Activated CD8-positive, alpha-beta memory T cell treated with anti-CD3 and anti-CD28 coated beads, Interleukin-2, amount 10 ng/mL, durations not matched to agents 7 days and 5 days (primary cell): ENCODE measurements around the gene KCNAB1. TPM values are rescaled to one million over a fixed set of nuclear protein-coding genes. Genes with fewer than 3 reads are reported as not detected.

Experiments used
- ATAC-seq: fragments of 150-1000 bp; cut with Tn5 transposase; one replicate; pipeline ENCODE4 v1.10.0; 2021; ENCODE audit warnings: moderate library complexity
- CTCF ChIA-PET: fragments of 350-600 bp; sonication (Branson Sonifier 250); formaldehyde crosslinking; loops from one replicate; lab custom pipeline; 2021; ENCODE audit warnings: antibody characterized with exemption; lab: Charles Lee
- DNase-seq: peaks from one replicate; pipeline ENCODE4 v3.0.0-alpha.2; 2020
- H3K27ac Mint-ChIP-seq: one replicate; pipeline ENCODE4 v1.8.0; 2021; ENCODE audit warnings: mild to moderate bottlenecking, mixed read lengths
- H3K27me3 Mint-ChIP-seq: one replicate; pipeline ENCODE4 v1.8.0; 2021; ENCODE audit warnings: mixed read lengths
- H3K36me3 Mint-ChIP-seq: one replicate; pipeline ENCODE4 v1.8.0; 2021; ENCODE audit warnings: mild to moderate bottlenecking, mixed read lengths
- H3K4me1 Mint-ChIP-seq: one replicate; pipeline ENCODE4 v1.8.0; 2021; ENCODE audit warnings: mixed read lengths
- H3K4me3 Mint-ChIP-seq: one replicate; pipeline ENCODE4 v1.8.0; 2021; ENCODE audit warnings: mild to moderate bottlenecking, moderate library complexity, mixed read lengths
- H3K9me3 Mint-ChIP-seq: one replicate; pipeline ENCODE4 v1.8.0; 2022; ENCODE audit warnings: low read depth, mixed read lengths
- total RNA-seq, 2 experiments: library from RNA; stranded (reverse); gene quantifications; one replicate each; pipeline ENCODE4 v1.2.3, GENCODE V29; 2021

The KCNAB1 gene
- total RNA-seq, 2 experiments from 2014 or later, result 0.19 TPM; not detected in 1

- no peak overlapping the region for H3K4me3 Mint-ChIP-seq
- peaks cover 17% of the 10 kb centered on the region for H3K27me3 Mint-ChIP-seq
- CTCF ChIA-PET, result interaction anchor here (1.3 to 3.7 kb wide), 3 partner anchors 28 to 31 kb away, joined by 3 to 16 read pairs (median 8); no protein-coding TSS in a partner anchor
- H3K36me3 Mint-ChIP-seq, result peaks cover 1% of the 10 kb centered on the region
- H3K27ac Mint-ChIP-seq, result no peak overlapping the region
- H3K4me1 Mint-ChIP-seq, result peaks cover 32% of the 10 kb centered on the region
- H3K9me3 Mint-ChIP-seq, result no peaks in the 10 kb centered on the region
- DNase-seq, result no peak
- no peak for ATAC-seq
Measured at GRCh38 chr3:156479604-156480003, 359.2 kb downstream of the KCNAB1 start.

- Mint-ChIP-seq H3K4me3 (no peak overlapping the region), H3K27ac (no peak overlapping the region), H3K27me3 (peaks cover 12% of the 10 kb centered on the region), H3K9me3 (no peaks in the 10 kb centered on the region), H3K4me1 (peaks cover 42% of the 10 kb centered on the region), H3K36me3 (peaks cover 4% of the 10 kb centered on the region)
- ATAC-seq (no peak), DNase-seq (no peak)
- CTCF ChIA-PET, result interaction anchor here (0.8 to 3.7 kb wide), 5 partner anchors 11 to 656 kb away, joined by 3 to 16 read pairs (median 3); no protein-coding TSS in a partner anchor
Measured at GRCh38 chr3:156480949-156481348, 360.6 kb downstream of the KCNAB1 start.

- ATAC-seq, result no peak
- H3K36me3 Mint-ChIP-seq, result peaks cover 4% of the 10 kb centered on the region
- peak overlapping the region; percentile 77 for H3K4me3 Mint-ChIP-seq
- H3K27me3 Mint-ChIP-seq, result peaks cover 4% of the 10 kb centered on the region
- peak overlapping the region; percentile 80 for H3K27ac Mint-ChIP-seq
- H3K9me3 Mint-ChIP-seq, result no peaks in the 10 kb centered on the region
- CTCF ChIA-PET, result interaction anchor here (0.7 to 5.9 kb wide), 9 partner anchors 9 to 677 kb away, joined by 3 to 40 read pairs (median 3); partner anchors contain the start of gene CCNL1
- H3K4me1 Mint-ChIP-seq, result peaks cover 42% of the 10 kb centered on the region
- no peak for DNase-seq
Measured at GRCh38 chr3:156483002-156483401, 362.6 kb downstream of the KCNAB1 start.

- peak; percentile 91 for ATAC-seq
- CTCF ChIA-PET, result interaction anchor here (0.7 to 5.9 kb wide), 10 partner anchors 9 to 597 kb away, joined by 3 to 40 read pairs (median 4); no protein-coding TSS in a partner anchor
Measured at GRCh38 chr3:156483426-156483825, 363.0 kb downstream of the KCNAB1 start.

GRCh38 chr3:156483961-156484787, 363.8 kb downstream of the KCNAB1 start:
- H3K27ac Mint-ChIP-seq, result peak overlapping the region; percentile 99
- H3K9me3 Mint-ChIP-seq, result no peaks in the 10 kb centered on the region
- H3K4me3 Mint-ChIP-seq, result peak overlapping the region; percentile 77
- peaks cover 42% of the 10 kb centered on the region for H3K4me1 Mint-ChIP-seq
- peaks cover 4% of the 10 kb centered on the region for H3K36me3 Mint-ChIP-seq
- ATAC-seq, result peak; percentile 83
- peak; percentile 79 for DNase-seq
- CTCF ChIA-PET, result interaction anchor here (0.7 to 5.9 kb wide), 10 partner anchors 10 to 597 kb away, joined by 3 to 40 read pairs (median 5); partner anchors contain the start of gene SSR3
- no peaks in the 10 kb centered on the region for H3K27me3 Mint-ChIP-seq

More at GRCh38 chr3:156483426-156483825, 363.0 kb downstream of the KCNAB1 start:
- peaks cover 42% of the 10 kb centered on the region for H3K4me1 Mint-ChIP-seq
- H3K27ac Mint-ChIP-seq, result peak overlapping the region; percentile 99
- peaks cover 4% of the 10 kb centered on the region for H3K27me3 Mint-ChIP-seq
- H3K4me3 Mint-ChIP-seq, result peak overlapping the region; percentile 77
- peaks cover 4% of the 10 kb centered on the region for H3K36me3 Mint-ChIP-seq
- no peaks in the 10 kb centered on the region for H3K9me3 Mint-ChIP-seq
- DNase-seq, result peak; percentile 48

- DNase-seq (no peak), ATAC-seq (no peak)
- peaks cover 17% of the 10 kb centered on the region for H3K4me1 Mint-ChIP-seq
- CTCF ChIA-PET, result interaction anchor here (2.1 kb wide), 1 partner anchor 21 kb away, joined by 7 read pairs; no protein-coding TSS in a partner anchor
- H3K27me3 Mint-ChIP-seq, result no peaks in the 10 kb centered on the region
- H3K9me3 Mint-ChIP-seq, result no peaks in the 10 kb centered on the region
- H3K4me3 Mint-ChIP-seq, result no peak overlapping the region
- peaks cover 2% of the 10 kb centered on the region for H3K36me3 Mint-ChIP-seq
- H3K27ac Mint-ChIP-seq, result no peak overlapping the region
Measured at GRCh38 chr3:156488767-156489166, 368.4 kb downstream of the KCNAB1 start.

GRCh38 chr3:156489462-156489911, 369.1 kb downstream of the KCNAB1 start:
- no peak for ATAC-seq
- H3K27me3 Mint-ChIP-seq, result no peaks in the 10 kb centered on the region
- no peak for DNase-seq

GRCh38 chr3:156491192-156491591, 370.8 kb downstream of the KCNAB1 start:
- ATAC-seq (no peak), DNase-seq (no peak)
- H3K27me3 Mint-ChIP-seq, result no peaks in the 10 kb centered on the region
- H3K9me3 Mint-ChIP-seq, result no peaks in the 10 kb centered on the region
- peaks cover 7% of the 10 kb centered on the region for H3K4me1 Mint-ChIP-seq
- CTCF ChIA-PET, result no interaction called here
- no peak overlapping the region for H3K27ac Mint-ChIP-seq
- H3K36me3 Mint-ChIP-seq, result peaks cover 3% of the 10 kb centered on the region
- no peak overlapping the region for H3K4me3 Mint-ChIP-seq

More at GRCh38 chr3:156489462-156489911, 369.1 kb downstream of the KCNAB1 start:
- Mint-ChIP-seq H3K4me1 (peaks cover 13% of the 10 kb centered on the region), H3K4me3 (no peak overlapping the region), H3K9me3 (no peaks in the 10 kb centered on the region), H3K27ac (no peak overlapping the region), H3K36me3 (peaks cover 2% of the 10 kb centered on the region)
- CTCF ChIA-PET, result interaction anchor here (2.1 kb wide), 1 partner anchor 20 kb away, joined by 7 read pairs; no protein-coding TSS in a partner anchor

- H3K9me3 Mint-ChIP-seq, result no peaks in the 10 kb centered on the region
- DNase-seq, result no peak
- ATAC-seq, result no peak
- H3K27ac Mint-ChIP-seq, result no peak overlapping the region
- peaks cover 3% of the 10 kb centered on the region for H3K36me3 Mint-ChIP-seq
- H3K27me3 Mint-ChIP-seq, result no peaks in the 10 kb centered on the region
- H3K4me1 Mint-ChIP-seq, result peaks cover 7% of the 10 kb centered on the region
- CTCF ChIA-PET, result interaction anchor here (0.9 to 1.4 kb wide), 4 partner anchors 10 to 17 kb away, joined by 3 to 5 read pairs (median 4); no protein-coding TSS in a partner anchor
- H3K4me3 Mint-ChIP-seq, result no peak overlapping the region
Measured at GRCh38 chr3:156492801-156493261, 372.5 kb downstream of the KCNAB1 start.

- no peaks in the 10 kb centered on the region for H3K9me3 Mint-ChIP-seq
- no peaks in the 10 kb centered on the region for H3K27me3 Mint-ChIP-seq
- DNase-seq (no peak), ATAC-seq (no peak)
- no peak overlapping the region for H3K4me3 Mint-ChIP-seq
- peaks cover 3% of the 10 kb centered on the region for H3K36me3 Mint-ChIP-seq
- CTCF ChIA-PET, result no interaction called here
- no peak overlapping the region for H3K27ac Mint-ChIP-seq
- peaks cover 7% of the 10 kb centered on the region for H3K4me1 Mint-ChIP-seq
Measured at GRCh38 chr3:156493887-156494286, 373.5 kb downstream of the KCNAB1 start.

GRCh38 chr3:156495816-156496215, 375.4 kb downstream of the KCNAB1 start:
- no peak overlapping the region for H3K27ac Mint-ChIP-seq
- peaks cover 3% of the 10 kb centered on the region for H3K36me3 Mint-ChIP-seq
- no peaks in the 10 kb centered on the region for H3K27me3 Mint-ChIP-seq
- DNase-seq, result no peak
- no peaks in the 10 kb centered on the region for H3K9me3 Mint-ChIP-seq
- CTCF ChIA-PET, result no interaction called here
- no peak overlapping the region for H3K4me3 Mint-ChIP-seq
- no peak for ATAC-seq
- peaks cover 7% of the 10 kb centered on the region for H3K4me1 Mint-ChIP-seq

GRCh38 chr3:156497326-156497725, 376.9 kb downstream of the KCNAB1 start:
- CTCF ChIA-PET, result interaction anchor here (0.9 kb wide), 1 partner anchor 14 kb away, joined by 3 read pairs; no protein-coding TSS in a partner anchor
- no peak for DNase-seq
- H3K4me3 Mint-ChIP-seq, result no peak overlapping the region
- H3K27ac Mint-ChIP-seq, result no peak overlapping the region
- H3K4me1 Mint-ChIP-seq, result peaks cover 7% of the 10 kb centered on the region
- peaks cover 3% of the 10 kb centered on the region for H3K36me3 Mint-ChIP-seq
- no peak for ATAC-seq
- H3K9me3 Mint-ChIP-seq, result no peaks in the 10 kb centered on the region
- no peaks in the 10 kb centered on the region for H3K27me3 Mint-ChIP-seq

- peaks cover 5% of the 10 kb centered on the region for H3K27me3 Mint-ChIP-seq
- H3K9me3 Mint-ChIP-seq, result no peaks in the 10 kb centered on the region
- H3K4me1 Mint-ChIP-seq, result peaks cover 7% of the 10 kb centered on the region
- no peak overlapping the region for H3K27ac Mint-ChIP-seq
- H3K4me3 Mint-ChIP-seq, result no peak overlapping the region
- H3K36me3 Mint-ChIP-seq, result peaks cover 3% of the 10 kb centered on the region
- CTCF ChIA-PET, result interaction anchor here (2.2 kb wide), 1 partner anchor 49 kb away, joined by 5 read pairs; no protein-coding TSS in a partner anchor
- DNase-seq (no peak), ATAC-seq (no peak)
Measured at GRCh38 chr3:156498307-156498706, 377.9 kb downstream of the KCNAB1 start.
